ENCODE data around the gene HIRA. TPM values are rescaled to one million over a fixed set of nuclear protein-coding genes. Genes with fewer than 3 reads are reported as not detected.

HIRA gene
- total RNA-seq, 1 experiment from 2014 or later, result 25.2 TPM

- Histone ChIP-seq H3K4me1 (no peaks in the 10 kb centered on the region), H3K27me3 (no peaks in the 10 kb centered on the region), H3K27ac (no peak overlapping the region), H3K36me3 (peaks cover 21% of the 10 kb centered on the region), H3K4me3 (no peak overlapping the region), H3K9me3 (replicated peaks) (no peaks in the 10 kb centered on the region)
- DNase-seq, result no peak
Observed at GRCh38 chr22:19358703-19359553, 72.6 kb downstream of the HIRA start.

DNA sequence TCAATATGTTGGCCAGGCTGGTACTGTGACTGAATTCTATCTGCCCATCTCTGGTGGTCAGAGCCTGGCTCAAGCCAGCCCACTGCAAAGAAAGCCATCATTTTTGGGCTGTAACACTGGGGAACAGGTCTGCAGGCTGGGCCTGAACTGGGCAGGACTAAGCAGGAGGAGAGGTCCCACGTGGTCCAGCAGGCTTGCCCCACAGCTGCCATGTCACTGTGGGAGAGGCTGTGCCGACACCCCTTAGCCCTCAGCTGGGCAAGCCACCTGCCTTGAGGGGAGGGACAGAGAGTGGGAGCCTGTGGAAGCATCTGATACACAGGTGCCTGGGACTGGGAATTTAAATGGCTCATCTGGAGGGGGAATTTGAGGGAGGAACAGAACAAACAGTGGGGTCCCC is 73.3 kb downstream of the HIRA start:
- DNase-seq, result no peak

DNA sequence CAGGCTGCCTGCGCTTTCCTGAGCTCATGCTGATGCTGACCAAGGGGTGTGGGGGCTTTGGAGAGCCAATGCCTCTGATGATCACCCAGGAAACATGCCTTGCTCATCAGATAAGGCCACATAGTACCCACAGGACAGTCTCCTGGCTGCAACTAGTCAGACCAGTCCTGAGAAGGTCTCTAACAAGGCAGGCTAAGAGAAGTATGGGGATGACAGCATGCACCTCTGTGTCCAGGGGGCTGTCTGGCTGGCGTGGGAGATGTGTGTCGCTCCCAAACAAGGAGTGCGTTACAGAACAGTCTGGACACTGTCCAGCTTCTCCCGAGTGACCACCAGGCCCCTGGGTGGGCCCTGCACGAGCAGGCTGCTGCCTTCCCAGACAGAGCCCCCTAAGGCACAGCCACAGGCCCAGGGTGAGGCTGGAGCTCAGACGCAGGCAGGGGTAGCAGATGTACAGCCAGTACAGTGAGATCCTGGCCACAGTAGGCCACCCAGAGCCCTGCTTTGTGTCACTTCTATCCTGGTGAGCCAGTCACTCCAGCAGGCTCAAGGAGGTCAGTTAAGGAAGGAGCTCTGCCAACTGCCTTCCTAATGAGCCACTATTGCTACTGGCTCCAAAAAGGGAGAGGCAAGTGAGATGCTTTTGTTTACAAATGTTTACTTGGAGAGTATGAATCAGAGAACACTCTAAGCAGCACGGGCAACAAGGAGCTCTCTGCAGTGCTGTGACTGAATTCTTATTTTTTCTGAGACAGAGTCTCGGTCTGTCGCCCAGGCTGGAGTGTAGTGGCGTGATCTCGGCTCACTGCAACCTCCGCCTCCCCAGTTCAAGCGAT is 74.0 kb downstream of the HIRA start:
- H3K36me3 ChIP-seq, result peaks cover 21% of the 10 kb centered on the region
- DNase-seq, result no peak
- no peak overlapping the region for H3K4me3 ChIP-seq
- no peak overlapping the region for H3K27ac ChIP-seq
- H3K9me3 ChIP-seq (replicated peaks), result no peaks in the 10 kb centered on the region
- H3K4me1 ChIP-seq, result no peaks in the 10 kb centered on the region
- no peaks in the 10 kb centered on the region for H3K27me3 ChIP-seq

More for the DNA sequence above, 73.3 kb downstream of the HIRA start:
- Histone ChIP-seq H3K27ac (no peak overlapping the region), H3K27me3 (no peaks in the 10 kb centered on the region), H3K36me3 (peaks cover 21% of the 10 kb centered on the region), H3K9me3 (replicated peaks) (no peaks in the 10 kb centered on the region), H3K4me1 (no peaks in the 10 kb centered on the region), H3K4me3 (no peak overlapping the region)

DNA sequence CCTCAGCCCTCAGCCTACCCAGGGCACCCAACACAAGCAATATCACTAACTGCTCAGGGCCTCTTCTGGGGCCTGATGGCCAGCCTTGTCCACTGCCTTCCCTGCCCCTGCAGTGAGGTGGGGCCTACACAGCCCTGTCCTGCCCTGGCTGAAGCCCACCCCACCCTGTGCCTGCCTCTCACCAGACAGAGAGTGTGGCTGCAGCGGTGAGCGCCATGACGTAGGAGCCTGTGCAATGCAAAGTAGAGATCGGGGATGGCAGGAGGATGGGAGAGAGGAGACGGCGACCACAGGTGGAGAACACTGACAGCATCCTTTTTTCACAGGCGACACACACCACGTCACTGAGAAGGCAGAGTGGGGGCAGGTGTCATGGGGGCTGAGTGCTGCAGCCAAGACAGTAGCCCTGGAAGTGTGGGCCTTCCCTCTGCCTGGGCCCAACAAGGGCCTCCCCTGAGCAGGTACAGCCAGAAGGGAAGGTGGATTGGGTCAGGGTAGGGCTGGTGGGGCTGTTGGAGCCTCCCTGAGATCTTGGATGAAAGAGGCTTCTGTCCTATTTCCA is 74.7 kb downstream of the HIRA start:
- Histone ChIP-seq H3K27me3 (no peaks in the 10 kb centered on the region), H3K4me3 (no peak overlapping the region), H3K36me3 (peaks cover 16% of the 10 kb centered on the region; the same call in 1 of the 2 replicates), H3K4me1 (no peaks in the 10 kb centered on the region), H3K27ac (no peak overlapping the region), H3K9me3 (replicated peaks) (no peaks in the 10 kb centered on the region)
- no peak for DNase-seq

DNA sequence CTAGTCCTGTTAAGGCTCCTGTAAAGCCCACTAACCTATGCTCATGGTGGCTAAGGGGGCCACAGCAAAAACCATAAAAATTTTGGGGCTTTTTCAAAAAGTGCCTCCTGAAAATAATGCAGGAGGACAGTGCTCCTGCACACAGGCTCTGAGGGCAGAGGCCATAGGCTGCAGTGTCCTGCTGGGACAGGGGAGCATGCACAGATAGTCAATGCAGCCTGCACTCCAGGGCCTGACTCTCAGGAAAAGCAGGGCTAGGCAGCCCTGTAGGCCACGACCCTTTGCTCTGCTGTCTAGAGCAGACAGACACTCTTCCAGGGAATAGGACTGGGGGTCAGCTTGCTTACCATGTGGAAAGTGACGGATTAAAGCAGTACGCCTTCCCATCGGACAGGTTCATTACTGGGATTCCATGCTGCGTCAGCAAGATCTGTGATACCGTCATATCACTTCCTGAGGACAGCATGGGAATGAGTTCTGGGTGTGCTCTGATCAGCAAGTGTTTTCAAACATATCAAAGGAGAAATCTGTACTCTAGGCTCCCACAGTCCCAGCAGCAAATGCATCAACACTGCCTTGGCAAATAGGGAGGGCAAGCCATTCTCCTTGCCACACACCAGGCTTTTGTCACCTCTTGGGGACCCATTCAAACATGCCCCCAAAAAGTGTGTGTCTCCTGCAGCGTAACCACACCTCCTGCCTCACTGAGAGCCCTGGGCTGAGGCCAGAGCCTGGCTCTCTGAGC is 75.9 kb downstream of the HIRA start:
- H3K27ac ChIP-seq, result no peak overlapping the region
- H3K4me1 ChIP-seq, result no peaks in the 10 kb centered on the region
- H3K36me3 ChIP-seq, result peaks cover 18% of the 10 kb centered on the region
- no peak overlapping the region for H3K4me3 ChIP-seq
- no peaks in the 10 kb centered on the region for H3K9me3 ChIP-seq (replicated peaks)
- H3K27me3 ChIP-seq, result no peaks in the 10 kb centered on the region
- DNase-seq, result no peak

- H3K9me3 ChIP-seq (replicated peaks), result no peaks in the 10 kb centered on the region
- no peaks in the 10 kb centered on the region for H3K4me1 ChIP-seq
- no peaks in the 10 kb centered on the region for H3K27me3 ChIP-seq
- no peak overlapping the region for H3K4me3 ChIP-seq
- H3K36me3 ChIP-seq, result peaks cover 19% of the 10 kb centered on the region
- no peak for DNase-seq
- H3K27ac ChIP-seq, result no peak overlapping the region
Observed at GRCh38 chr22:19354201-19354600, 77.3 kb downstream of the HIRA start.

GRCh38 chr22:19353363-19354131 is 78.0 kb downstream of the HIRA start:
- no peak for DNase-seq
- Histone ChIP-seq H3K4me1 (no peaks in the 10 kb centered on the region), H3K27me3 (no peaks in the 10 kb centered on the region), H3K27ac (no peak overlapping the region), H3K9me3 (replicated peaks) (no peaks in the 10 kb centered on the region), H3K4me3 (no peak overlapping the region), H3K36me3 (peaks cover 19% of the 10 kb centered on the region)

GRCh38 chr22:19352766-19353165 is 78.8 kb downstream of the HIRA start:
- H3K36me3 ChIP-seq, result peaks cover 24% of the 10 kb centered on the region
- no peak overlapping the region for H3K4me3 ChIP-seq
- no peak for DNase-seq
- no peaks in the 10 kb centered on the region for H3K4me1 ChIP-seq
- H3K9me3 ChIP-seq (replicated peaks), result no peaks in the 10 kb centered on the region
- no peaks in the 10 kb centered on the region for H3K27me3 ChIP-seq
- no peak overlapping the region for H3K27ac ChIP-seq

GRCh38 chr22:19352217-19352616 is 79.3 kb downstream of the HIRA start:
- Histone ChIP-seq H3K27ac (no peak overlapping the region), H3K36me3 (peaks cover 28% of the 10 kb centered on the region), H3K27me3 (no peaks in the 10 kb centered on the region), H3K4me3 (no peak overlapping the region), H3K9me3 (replicated peaks) (no peaks in the 10 kb centered on the region), H3K4me1 (no peaks in the 10 kb centered on the region)
- no peak for DNase-seq

GRCh38 chr22:19351604-19352003 is 79.9 kb downstream of the HIRA start:
- H3K9me3 ChIP-seq (replicated peaks), result no peaks in the 10 kb centered on the region
- no peaks in the 10 kb centered on the region for H3K4me1 ChIP-seq
- DNase-seq, result no peak
- no peak overlapping the region for H3K27ac ChIP-seq
- H3K27me3 ChIP-seq, result no peaks in the 10 kb centered on the region
- no peak overlapping the region for H3K4me3 ChIP-seq
- peaks cover 31% of the 10 kb centered on the region for H3K36me3 ChIP-seq

DNA sequence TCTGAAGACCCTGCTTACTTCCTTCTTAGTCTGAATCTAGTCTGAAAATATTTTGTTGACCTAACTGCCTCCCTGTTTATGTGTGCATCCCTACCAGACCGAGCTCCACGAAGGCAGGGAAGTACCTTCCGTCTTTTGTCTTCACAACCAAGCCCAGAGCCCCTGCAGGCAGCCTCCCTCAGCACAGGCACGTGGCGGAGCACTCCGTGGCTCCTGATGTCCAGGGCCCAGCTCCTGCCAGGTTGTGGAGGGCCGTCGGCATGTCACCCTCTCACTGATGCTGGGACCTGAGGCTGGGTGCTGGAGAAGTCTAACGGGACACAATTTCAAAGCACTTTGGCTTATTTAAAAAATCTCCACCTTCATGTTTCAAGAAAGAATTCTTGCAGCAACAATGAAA is 80.6 kb downstream of the HIRA start:
- Histone ChIP-seq H3K27me3 (no peaks in the 10 kb centered on the region), H3K27ac (no peak overlapping the region), H3K36me3 (peaks cover 31% of the 10 kb centered on the region), H3K4me3 (no peak overlapping the region), H3K4me1 (no peaks in the 10 kb centered on the region), H3K9me3 (replicated peaks) (no peaks in the 10 kb centered on the region)
- DNase-seq, result no peak

- no peaks in the 10 kb centered on the region for H3K27me3 ChIP-seq
- no peaks in the 10 kb centered on the region for H3K4me1 ChIP-seq
- DNase-seq, result no peak
- H3K4me3 ChIP-seq, result no peak overlapping the region
- H3K36me3 ChIP-seq, result peaks cover 31% of the 10 kb centered on the region
- H3K27ac ChIP-seq, result no peak overlapping the region
- no peaks in the 10 kb centered on the region for H3K9me3 ChIP-seq (replicated peaks)
Observed at GRCh38 chr22:19350476-19350859, 81.1 kb downstream of the HIRA start.

GRCh38 chr22:19349778-19350475 is 81.6 kb downstream of the HIRA start:
- H3K27me3 ChIP-seq, result no peaks in the 10 kb centered on the region
- no peak overlapping the region for H3K27ac ChIP-seq
- DNase-seq, result no peak
- H3K4me1 ChIP-seq, result no peaks in the 10 kb centered on the region
- peaks cover 31% of the 10 kb centered on the region for H3K36me3 ChIP-seq
- H3K9me3 ChIP-seq (replicated peaks), result no peaks in the 10 kb centered on the region
- no peak overlapping the region for H3K4me3 ChIP-seq

Measured in SJCRH30 (cell line).